AG04449 (cell line): ENCODE measurements around the gene ALDH1A1.

Source experiments
- CTCF ChIA-PET: fragments of 350-600 bp; formaldehyde crosslinking; extraction: SDS; loops from one replicate; lab custom pipeline; 2021; ENCODE audit warnings: antibody characterized with exemption; lab: Yijun Ruan, JAX
- POLR2A ChIA-PET: fragments of 400-600, 350-600 bp; formaldehyde crosslinking; extraction: SDS; loops from one replicate; lab custom pipeline; 2020; ENCODE audit warnings: antibody characterized with exemption, inconsistent platforms; lab: Yijun Ruan, JAX
- DNase-seq: peaks from one replicate; pipeline ENCODE4 v3.0.0-alpha.2; 2010; ENCODE audit warnings: low read depth, low spot score
- H3K4me3 ChIP-seq: 2 replicates; pipeline ENCODE4 v1.5.1; 2011; ENCODE audit warnings: low read depth, mild to moderate bottlenecking, control low read depth, low read length
- TF ChIP-seq, protein P1 (sequence below): IDR thresholded peaks from one replicate; pipeline ENCODE4 v1.5.1; 2011; ENCODE audit warnings: mild to moderate bottlenecking, moderate library complexity, low read length, control low read depth, inconsistent platforms; ENCODE audit not compliant: insufficient read depth; ENCODE audit errors: missing control alignments

ALDH1A1 gene

DNA sequence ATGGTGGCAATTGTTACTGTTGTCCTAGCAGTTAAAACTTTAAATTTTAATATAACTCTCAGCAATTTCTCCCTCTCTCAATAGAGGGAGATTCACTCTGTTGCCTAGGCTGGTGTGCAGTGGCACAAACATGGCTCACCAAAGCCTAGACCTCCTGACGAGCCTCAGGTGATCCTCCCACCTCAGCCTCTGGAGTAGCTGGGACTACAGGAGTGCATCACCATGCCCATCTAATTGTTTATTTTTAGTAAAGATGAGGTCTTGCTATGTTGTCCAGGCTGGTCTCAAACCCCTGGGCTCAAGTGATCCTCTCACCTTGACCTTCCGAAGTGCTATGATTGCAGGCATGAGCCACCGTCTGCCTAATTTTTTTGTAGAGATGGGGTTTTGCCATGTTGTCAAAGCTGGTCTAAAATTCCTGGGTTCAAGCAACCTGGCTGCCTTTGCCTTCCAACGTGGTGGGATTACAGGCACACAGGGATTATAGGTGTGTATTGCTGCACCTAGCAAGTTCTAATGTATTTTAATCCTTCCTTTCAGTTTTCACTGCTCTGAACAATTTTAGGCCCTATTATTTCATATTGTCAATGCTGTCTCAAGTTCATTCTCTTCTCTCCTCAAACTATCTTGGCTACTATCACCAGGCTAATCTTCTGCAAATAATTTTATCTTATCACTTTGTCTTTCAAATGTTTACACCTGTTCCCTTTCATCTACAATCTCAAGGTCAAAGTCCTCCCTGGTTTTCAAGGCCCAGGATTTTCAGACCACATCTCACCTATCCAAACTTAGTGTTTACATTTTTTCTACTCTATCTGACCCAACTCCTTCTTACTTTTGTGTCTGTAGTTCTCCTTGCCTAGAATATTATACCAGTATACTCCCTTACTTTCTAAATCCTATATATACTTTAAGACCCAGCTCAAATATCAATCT is 18.9 kb downstream of the ALDH1A1 start:
- no peak for DNase-seq
- ChIA-PET POLR2A (no interaction called here), CTCF (no interaction called here)
- H3K4me3 ChIP-seq = no peak overlapping the region
- TF ChIP-seq, protein P1, sequence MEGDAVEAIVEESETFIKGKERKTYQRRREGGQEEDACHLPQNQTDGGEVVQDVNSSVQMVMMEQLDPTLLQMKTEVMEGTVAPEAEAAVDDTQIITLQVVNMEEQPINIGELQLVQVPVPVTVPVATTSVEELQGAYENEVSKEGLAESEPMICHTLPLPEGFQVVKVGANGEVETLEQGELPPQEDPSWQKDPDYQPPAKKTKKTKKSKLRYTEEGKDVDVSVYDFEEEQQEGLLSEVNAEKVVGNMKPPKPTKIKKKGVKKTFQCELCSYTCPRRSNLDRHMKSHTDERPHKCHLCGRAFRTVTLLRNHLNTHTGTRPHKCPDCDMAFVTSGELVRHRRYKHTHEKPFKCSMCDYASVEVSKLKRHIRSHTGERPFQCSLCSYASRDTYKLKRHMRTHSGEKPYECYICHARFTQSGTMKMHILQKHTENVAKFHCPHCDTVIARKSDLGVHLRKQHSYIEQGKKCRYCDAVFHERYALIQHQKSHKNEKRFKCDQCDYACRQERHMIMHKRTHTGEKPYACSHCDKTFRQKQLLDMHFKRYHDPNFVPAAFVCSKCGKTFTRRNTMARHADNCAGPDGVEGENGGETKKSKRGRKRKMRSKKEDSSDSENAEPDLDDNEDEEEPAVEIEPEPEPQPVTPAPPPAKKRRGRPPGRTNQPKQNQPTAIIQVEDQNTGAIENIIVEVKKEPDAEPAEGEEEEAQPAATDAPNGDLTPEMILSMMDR = no peak

DNA sequence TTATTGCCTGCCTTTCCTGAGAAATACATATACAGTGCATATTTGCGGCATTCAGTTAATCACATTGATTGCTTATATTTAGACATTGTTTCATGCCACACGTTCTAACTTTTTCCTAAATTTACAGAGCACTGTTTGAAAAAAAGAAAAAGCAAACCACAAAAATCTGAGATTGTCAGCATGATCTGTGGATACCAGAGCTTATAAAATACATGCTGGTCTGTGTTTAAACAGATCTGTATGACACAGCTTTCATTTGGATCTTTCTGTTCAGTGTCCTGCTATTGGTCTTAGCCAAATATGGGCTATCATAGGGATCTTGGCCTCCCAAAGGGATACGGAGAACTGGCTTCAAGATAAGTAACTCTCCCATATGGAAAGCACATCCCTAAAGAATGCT is 20.2 kb downstream of the ALDH1A1 start:
- TF ChIP-seq, protein P1 = no peak
- no peak for DNase-seq
- no peak overlapping the region for H3K4me3 ChIP-seq
- ChIA-PET POLR2A (no interaction called here), CTCF (interaction anchor here (1.1 kb wide), 1 partner anchor 13 kb away, joined by 5 read pairs; no protein-coding TSS in a partner anchor)

DNA sequence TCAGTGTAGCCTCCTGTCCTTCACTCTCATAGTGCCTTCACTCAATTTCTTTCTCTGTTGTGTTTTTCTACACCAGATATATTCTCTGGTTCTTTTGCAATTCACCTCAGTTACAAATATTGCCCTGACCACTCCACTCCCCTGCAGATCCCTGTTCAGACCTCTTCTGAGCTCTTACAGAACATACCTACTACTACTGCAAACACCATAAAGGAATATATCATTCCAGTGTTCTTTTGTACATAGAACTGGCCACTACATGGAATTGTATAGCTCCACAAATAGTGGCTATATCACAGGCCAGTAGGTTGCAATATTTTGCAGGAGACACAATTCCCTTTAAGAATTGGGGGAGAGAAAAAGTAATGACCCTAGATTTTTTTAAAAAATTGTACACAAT is 21.0 kb downstream of the ALDH1A1 start:
- no peak for DNase-seq
- POLR2A ChIA-PET = no interaction called here
- H3K4me3 ChIP-seq = no peak overlapping the region
- CTCF ChIA-PET = interaction anchor here (1.1 to 2.0 kb wide), 3 partner anchors 13 to 91 kb away, joined by 5 to 6 read pairs (median 6); no protein-coding TSS in a partner anchor
- TF ChIP-seq, protein P1 = no peak

DNA sequence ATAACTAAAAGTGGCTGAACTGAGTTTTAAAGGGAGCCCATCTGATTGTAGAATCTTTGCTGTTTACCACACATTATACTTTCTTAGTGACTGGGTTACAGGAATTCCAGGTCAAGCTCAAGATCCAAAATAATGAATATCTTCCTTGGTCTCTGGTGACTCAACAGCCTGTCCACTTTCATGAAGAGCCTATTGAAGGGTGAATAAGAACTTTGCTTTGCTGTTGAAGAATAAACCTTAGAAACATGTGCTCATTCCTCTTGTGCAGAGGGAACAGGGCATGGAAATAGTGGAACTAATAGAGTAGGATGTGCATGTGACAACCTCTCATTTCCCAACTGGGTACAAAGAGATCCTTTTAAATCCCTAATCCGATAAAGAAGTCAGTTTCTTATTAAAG is 21.4 kb downstream of the ALDH1A1 start:
- ChIA-PET CTCF (interaction anchor here (1.0 to 2.0 kb wide), 3 partner anchors 17 to 91 kb away, joined by 3 to 6 read pairs (median 6); no protein-coding TSS in a partner anchor), POLR2A (interaction anchor here (0.5 kb wide), 1 partner anchor 10 kb away, joined by 3 read pairs; no protein-coding TSS in a partner anchor)
- H3K4me3 ChIP-seq = no peak overlapping the region
- no peak for DNase-seq
- TF ChIP-seq, protein P1 = no peak

DNA sequence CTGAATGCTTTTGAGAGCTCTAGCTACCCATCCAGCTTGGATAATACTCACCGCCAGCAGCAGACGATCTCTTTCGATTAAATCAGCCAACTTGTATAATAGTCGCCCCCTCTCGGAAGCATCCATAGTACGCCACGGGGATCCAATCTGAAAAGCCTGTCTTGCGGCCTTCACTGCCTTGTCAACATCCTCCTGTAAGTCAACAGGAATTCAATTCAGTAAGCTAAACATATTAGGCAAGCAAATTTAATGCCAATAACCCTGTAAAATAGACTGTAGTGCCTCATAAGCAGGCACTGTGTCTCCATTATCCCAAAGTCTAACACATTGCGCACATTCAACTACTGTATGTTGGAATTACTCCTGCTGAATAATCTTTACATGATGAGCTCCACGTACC is 22.0 kb downstream of the ALDH1A1 start:
- ChIA-PET POLR2A (interaction anchor here (0.5 kb wide), 1 partner anchor 10 kb away, joined by 3 read pairs; no protein-coding TSS in a partner anchor), CTCF (interaction anchor here (0.6 to 2.0 kb wide), 5 partner anchors 12 to 640 kb away, joined by 3 to 6 read pairs (median 4); no protein-coding TSS in a partner anchor)
- TF ChIP-seq, protein P1 = no peak
- no peak overlapping the region for H3K4me3 ChIP-seq
- DNase-seq = no peak

DNA sequence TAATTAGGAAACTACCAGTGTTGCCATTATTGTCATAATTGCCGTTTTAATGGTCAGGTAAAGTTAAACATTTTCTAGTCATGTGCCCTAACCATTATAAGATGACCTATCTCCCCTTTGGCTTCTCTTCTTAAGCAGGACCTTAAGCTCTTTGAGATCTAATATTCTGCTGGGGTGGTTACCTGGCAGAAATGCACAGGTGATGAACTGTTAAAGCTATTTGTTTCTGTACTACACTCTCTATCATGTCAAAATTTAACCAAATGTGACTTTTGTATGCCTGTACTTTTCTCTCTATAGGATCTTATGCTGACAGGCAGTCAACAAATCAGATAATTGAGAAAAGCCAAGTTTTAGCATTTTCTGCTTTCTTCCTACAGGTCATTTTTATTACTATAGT is 23.3 kb downstream of the ALDH1A1 start:
- H3K4me3 ChIP-seq = no peak overlapping the region
- DNase-seq = no peak
- ChIA-PET CTCF (no interaction called here), POLR2A (no interaction called here)
- TF ChIP-seq, protein P1 = no peak
